Medulla oblongata (tissue), 1 donor: ENCODE data around the gene STUM.

Source experiments
- DNase-seq: peaks from one replicate; pipeline ENCODE4 v3.0.0-alpha.2; 2015; ENCODE audit errors: extremely low spot score

STUM gene

GRCh38 chr1:226533220-226533619 lies 15.3 kb upstream of the STUM start:
- no peak for DNase-seq

- DNase-seq, result no peak
Measured at GRCh38 chr1:226534098-226534497, 14.5 kb upstream of the STUM start.

- no peak for DNase-seq
Measured at GRCh38 chr1:226534645-226535044, 13.9 kb upstream of the STUM start.

DNA sequence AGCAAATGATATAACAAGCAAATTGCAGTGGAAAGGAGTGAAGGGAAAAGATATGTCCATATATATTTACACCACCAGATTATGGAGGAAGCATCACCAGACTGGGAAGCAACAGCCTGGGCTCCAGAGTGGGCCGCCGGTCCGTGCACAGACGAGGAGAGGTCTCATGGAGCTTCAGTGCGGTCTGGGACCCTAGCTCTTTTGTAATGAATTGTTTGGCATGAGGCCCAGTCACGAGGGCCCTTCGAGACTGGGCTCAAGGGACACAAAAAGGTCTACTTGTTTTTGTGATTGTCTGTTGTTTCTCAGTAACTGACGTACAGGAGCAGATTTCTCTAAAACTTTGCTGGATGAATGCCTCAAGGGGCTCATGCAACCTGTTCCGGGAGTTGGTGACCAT lies 12.9 kb upstream of the STUM start:
- DNase-seq, result no peak

GRCh38 chr1:226541231-226541630 lies 7.3 kb upstream of the STUM start:
- DNase-seq, result no peak

DNA sequence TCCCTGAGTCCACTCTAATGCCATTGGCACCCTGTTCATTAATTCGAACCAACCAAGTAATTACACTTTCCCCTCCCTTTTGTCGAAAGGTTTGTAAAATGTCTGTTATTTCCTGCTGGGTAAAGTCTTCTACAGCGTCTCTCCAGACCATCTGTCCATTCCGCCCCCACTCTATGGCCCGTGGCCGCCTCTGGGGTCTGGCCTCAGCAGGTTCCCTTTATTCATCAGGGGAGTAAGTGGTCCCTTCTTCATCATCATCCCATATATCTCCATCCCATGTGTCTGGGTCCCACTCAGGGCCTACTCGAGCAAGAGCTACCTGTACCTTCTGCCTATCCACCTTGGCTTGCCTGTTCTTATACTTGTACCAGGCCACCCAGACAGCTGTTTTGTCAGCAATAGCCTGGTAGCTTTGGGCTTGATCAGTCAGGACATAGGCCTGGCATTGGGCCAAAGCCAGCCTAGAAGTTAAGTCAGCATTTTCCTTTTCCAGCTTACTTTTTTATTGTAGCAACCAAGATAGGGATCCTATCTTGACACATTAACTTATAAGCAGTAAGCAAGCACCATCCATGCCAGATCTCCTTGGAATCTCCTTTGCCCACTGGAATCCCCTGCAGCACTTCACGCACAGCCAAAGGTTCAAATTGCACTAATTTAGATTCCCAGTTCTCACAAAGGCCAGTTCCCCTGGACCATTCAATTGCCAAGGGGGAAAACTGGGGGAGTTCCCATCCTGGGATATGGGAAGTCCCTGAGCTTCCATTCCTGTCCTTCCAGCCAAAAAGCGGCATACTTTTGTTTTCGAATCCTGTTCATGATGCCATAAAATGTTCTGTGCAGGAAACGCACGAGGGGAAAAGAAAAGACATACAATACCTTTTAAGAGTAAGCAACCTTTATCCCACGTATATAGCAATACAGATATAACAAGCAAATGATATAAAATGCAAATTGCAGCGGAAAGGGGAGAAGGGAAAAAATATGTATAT lies 6.6 kb upstream of the STUM start:
- DNase-seq, result no peak

DNA sequence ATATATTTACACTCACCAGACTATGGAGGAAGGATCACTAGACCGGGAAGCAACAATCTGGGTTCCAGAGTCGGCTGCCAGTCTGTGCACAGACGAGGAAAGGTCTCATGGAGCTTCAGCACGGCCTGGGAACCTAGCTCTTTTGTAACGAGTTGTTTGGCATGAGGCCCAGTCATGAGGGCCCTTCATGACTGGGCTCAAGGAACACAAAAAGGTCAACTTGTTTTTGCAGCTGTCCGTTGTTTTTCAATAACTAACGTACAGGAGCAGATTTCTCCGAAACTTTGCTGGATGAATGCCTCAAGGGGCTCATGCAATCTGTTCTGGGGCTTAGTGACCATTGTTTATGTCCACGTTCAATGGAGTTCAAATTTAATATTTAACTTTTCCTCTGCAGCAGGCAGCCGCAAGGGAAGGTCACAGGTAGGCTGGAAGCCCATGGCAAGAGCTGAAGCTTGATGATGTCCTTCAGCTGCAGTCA lies 5.9 kb upstream of the STUM start:
- no peak for DNase-seq

DNA sequence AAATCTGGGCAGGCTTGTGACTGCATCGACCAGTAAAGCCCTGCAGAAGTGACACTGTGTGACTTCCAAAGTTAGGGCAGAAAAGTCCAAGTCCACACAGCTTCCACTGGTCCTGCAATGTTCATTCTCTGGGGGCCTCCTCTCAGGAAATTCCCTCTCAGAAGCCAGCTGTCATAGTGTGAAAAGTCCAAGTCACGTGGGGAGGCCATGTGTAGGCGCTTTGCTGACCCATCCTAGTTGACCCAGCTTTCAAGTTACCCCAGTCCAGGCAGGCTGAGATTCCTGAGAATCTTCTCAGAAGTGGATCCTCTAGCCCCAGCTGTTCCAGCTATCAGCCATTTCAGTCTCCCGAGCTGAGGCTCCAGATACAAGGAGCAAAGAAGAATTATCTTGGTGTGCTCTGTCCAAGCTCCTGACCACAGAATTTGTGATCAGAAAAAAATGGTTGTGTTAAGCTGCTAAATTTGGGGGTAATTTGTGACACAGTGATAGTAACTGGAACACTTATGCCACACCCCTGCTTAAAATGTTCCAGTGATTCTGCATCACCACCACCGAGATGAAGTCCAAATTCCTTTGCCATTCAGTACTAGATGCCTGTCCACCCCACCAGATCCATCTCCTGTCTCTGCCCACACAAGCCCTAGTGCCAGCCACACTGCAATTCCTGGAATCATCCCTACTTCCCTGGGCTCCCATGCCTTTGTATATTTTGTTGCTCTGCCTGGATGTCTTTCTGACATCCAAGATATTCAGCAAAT lies 2.5 kb upstream of the STUM start:
- DNase-seq, result no peak

DNA sequence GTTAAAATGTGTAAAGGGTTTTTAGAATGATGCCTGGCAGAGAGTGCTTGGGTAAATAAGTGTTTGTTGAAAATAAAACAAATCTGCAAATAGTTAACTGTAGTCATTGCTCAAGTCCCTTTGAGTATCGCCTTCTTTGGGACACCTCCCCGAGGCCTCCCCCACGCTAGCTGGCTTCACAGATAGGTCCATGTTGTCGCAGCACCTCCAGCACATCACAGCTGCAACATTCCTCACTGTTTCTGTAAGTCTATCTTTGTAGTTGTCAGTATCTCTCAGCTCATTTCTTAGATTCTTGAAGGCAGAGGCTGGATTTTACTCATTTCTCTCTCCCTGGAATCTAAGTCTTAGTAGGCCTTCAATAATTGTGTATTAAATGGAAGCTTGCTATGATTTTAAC lies 1.6 kb upstream of the STUM start:
- DNase-seq, result no peak

- peak; percentile 90 for DNase-seq
Measured at GRCh38 chr1:226547754-226548191, 791 bp upstream of the STUM start.

DNA sequence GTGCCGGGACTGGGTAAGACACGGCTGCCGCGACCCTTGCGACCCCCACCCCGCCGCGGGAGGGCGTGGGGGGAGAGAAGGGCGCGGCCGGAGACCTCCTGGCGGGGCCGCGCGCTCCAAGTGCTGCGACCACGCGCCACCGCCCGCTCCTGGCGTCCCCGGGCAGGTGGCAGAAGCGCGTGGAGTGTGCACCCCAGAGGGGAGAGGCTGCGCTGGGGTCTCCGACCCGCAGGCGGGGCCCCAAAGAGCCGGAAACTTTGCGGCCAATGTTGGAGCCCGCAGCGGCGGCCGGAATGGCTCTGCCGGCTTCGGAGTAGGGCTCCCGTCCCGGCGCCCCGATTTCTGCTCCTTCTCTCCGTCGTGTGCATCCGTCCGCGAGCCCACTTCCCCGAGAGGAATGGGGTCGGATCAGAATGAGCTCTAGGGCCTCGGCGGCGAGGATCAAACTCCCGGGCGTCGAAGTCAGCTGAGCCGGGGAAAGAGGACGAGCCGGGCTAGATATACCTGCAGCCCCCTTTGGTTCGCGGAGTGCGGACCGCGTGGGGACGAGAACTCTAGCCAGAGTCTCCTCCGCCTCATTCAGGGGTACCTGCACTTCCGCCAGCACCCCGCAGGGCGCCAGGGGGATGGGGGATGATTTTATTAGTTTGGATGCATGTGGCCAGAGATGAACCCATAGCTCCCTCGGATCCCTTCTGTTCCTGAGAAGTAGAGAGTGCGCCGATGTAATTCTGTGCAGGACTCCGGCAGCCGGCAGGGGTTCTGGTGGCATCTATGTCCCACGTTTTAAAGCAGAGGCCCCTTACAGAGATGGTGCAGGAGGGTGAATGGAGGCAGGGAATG lies 751 bp downstream of the STUM start:
- no peak for DNase-seq

- peak; percentile 70 for DNase-seq
Measured at GRCh38 chr1:226549937-226550671, 1.5 kb downstream of the STUM start.

GRCh38 chr1:226550672-226551041 lies 2.1 kb downstream of the STUM start:
- no peak for DNase-seq

DNA sequence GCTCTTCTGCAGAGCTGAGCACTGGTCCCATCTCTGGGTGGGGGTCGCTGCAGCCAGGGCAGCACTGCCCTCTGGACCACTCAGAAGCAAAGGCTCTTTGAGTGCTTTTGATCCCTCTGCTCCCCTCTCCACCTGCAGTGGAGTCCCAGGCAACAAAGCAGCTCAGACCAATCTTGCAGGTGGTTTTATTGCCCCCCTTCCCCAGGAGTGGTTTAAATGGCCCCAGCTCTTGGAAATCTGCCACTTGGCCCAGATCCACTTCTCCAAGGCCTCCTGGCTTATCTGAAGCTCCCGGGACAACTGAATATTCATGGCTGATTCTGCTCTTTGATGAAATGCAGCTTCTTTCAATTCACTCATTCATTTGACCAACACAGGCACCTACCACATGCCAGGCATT lies 2.7 kb downstream of the STUM start:
- no peak for DNase-seq

DNA sequence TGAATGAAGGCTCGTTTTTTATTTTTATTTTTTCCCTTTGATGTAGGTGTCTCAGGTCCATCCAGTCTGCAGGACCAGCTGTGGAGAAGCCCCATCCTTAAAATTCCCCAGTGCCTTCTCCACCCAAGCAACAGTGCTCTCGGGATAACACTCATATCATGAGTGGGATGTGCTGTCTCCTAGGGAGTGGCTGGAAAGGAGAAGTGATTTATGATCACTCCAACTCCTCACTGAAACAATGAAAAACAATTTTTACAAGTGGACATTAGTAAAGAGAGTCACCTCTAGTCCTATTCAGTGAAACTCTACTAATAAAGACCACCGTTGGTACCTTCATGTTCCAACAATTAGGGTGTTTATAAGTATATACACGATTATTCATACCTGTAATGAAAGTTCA lies 3.5 kb downstream of the STUM start:
- no peak for DNase-seq

DNA sequence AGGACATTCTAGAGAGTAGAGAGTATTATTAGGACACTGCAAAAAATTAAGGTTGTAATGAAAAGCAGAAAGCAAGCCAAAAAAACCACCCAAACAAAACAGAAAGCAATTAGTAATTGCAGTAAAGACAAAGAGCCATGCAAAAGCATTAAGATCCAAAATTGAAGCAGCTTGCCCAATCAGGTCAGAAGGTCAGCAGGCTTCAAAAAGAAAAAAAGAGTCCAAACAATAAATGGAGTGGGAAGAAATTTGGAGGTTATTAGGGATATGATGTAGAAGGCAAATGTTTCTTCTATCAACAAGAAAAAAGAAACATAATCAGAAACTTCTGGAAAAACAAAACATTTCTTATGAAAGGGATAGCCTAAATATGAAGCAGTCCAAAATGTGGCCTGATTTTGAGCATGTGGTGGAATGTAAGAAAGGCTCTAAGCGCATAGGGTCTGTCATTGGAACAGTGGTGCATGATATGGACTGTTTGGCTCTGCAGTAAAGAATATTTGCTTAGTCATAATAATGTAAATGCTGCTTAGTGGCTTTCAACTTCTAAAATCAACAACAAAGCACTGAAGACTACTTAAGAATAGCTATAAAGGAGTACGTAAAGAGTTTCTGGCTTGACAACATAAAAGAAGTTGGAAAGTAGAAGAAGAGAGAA lies 4.8 kb downstream of the STUM start:
- no peak for DNase-seq

DNA sequence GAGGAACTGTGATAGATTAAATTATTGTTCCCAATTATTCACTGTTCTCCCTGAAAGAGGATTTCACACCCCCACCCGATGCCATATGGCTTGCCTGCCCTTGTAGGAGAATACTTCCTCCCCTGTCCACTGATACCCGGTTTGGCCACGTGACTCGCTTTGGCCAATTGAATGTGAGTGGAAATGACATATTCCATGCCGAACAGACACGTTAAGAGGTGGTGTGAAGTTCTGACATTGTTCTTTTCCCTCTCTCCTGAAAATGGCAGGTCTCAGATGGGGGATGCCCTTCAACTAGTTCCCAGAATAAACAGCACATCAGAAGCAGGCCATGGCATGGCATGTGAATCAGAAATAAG lies 5.3 kb downstream of the STUM start:
- DNase-seq, result no peak

DNA sequence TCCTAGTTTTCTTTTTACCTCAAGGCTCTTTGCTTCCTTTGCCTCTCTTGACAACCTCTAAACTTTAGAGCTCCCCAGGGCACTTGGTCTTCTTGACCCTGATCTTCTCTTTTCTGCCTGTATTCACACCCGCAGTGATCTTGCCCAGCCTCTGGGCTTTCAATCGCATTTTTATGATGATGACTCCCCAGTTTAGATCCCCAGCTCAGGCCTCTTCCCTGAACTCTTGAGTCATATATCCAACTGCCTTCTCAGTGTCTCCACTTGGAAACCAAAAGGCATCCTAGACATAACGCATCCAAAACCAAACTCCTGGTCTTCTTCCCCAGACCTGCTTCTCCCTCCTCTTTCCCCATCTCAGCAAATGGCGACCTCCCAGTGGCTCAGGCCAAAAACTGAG lies 6.5 kb downstream of the STUM start:
- DNase-seq, result no peak

- DNase-seq, result no peak
Measured at GRCh38 chr1:226557424-226557823, 8.9 kb downstream of the STUM start.

DNA sequence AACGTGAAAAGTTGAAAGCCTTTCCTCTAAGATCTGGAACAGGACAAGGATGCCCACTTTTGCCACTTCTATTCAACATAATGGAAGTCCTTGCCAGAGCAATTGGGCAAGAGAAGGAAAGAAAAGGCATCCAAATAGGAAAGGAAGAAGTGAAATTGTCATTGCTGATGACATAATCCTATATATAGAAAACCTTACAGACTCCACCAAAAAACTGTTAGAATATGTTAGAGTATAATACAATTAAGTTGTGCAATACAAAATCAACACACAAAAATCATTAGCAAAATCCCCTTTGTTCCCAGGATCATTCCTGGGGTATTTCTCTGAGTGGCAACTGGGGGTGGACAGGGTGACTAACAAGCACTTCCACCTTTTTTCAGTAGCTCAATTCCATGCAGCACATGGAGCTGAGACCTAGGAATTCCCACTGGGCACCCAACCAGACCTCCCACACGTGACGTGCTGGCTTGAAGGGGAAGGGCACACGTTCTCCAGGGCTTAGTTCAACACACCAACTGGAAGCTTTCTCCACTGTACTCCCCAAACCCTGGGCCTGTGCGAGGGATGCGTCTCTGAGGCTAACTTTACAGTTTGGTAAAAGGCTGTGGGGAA lies 9.6 kb downstream of the STUM start:
- DNase-seq, result no peak
